Measurements from ENCODE around the gene SYNGR4. TPM values are rescaled to one million over a fixed set of nuclear protein-coding genes. Genes with fewer than 3 reads are reported as not detected.

SYNGR4 gene
- polyA plus RNA-seq, 3 donors = 0.40 to 0.67 (median 0.46) TPM

GRCh38 chr19:48395170-48395455 lies 30.9 kb downstream of the SYNGR4 start:
- no peak for DNase-seq (ENCODE audit: low read depth in 3 of 3, low spot score in 2 of 3)

- no peak for DNase-seq (ENCODE audit: low read depth in 3 of 3, low spot score in 2 of 3)
These were observed 31.3 kb downstream of the SYNGR4 start for GRCh38 chr19:48395499-48395898.

DNA sequence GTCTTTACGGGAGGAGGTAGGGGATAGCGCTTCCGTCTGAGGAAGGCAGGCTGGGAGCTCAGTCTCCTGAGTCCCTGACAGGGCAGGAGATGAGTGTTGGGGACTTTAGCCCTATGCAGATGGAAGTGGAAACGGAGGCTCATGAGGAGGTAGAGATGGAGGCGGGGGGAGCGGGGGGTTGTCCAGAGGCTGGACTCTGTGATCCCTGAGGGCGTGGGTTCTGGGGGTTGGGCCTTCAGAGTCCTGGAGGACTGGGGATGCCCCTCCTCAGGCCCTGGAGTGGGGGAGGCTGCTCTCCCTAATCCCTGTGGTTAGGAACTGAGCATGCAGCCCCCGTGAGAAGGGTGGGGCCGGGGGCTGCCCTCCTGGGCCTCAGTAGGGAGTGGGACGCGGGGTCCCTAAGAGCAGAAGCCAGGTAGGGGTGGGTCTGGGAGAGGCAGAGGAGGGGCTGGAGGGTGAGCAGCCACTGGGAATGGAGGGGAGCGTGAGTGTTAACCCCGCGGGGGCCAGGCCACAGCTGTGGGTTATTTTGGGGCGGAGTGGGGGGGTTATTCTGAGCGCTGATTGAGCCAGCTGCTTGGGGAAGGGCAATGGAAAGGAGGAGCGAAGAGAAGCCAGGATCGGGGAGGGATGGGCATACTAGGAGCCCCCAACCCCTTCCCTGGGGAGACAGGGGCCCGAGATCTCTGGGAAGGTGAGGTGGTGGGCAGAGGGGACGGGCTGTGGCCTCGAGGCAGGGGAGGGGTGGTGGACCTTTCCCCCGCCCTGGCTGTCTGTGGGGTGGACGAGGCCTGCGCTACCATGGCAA lies 32.1 kb downstream of the SYNGR4 start:
- no peak for DNase-seq (ENCODE audit: low read depth in 3 of 3, low spot score in 2 of 3)

GRCh38 chr19:48396824-48397176 lies 32.6 kb downstream of the SYNGR4 start:
- no peak for DNase-seq (ENCODE audit: low read depth in 3 of 3, low spot score in 2 of 3)

DNA sequence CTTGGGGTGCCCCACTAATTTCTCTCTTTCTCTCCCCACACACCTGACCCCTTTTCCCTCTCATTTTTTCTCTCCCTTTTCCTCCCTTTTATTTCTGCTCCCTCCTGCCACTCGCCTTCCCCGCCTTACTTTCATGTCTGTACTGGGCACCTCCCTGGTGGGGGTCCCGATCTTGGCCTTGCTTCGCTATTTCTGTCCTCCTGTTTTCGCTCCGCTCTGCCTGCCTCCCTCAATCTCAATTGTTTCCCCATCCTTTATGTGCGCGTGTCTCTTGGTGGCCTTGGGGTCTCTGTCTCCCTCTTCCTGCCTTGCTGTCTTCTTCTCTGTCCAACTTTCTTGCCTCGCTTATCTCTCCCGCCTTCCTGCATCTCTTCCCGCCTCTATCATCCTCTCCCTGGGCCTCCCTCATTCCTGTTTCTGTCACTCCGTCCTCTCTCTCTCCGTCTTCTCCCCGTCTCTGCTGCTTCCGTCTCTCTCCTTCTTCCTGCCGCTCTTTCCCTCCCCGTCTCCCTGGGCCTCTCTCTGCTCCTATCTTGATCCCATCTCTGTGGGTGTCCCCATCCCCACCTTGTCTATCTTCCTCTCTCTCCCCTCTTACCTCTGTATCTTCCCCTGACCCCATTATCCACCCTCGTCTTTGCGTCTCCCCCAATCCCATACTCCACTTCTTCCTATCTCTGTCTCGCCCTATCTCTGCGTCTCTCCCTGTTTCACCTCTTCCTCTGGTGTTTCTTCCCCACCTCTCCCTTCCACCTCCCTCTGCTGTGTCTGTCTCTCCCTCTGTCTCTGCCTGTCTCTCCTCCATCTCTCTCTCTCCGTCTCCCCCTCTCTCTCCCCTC lies 33.3 kb downstream of the SYNGR4 start:
- no peak for DNase-seq (ENCODE audit: low read depth in 3 of 3, low spot score in 2 of 3)

- no peak for DNase-seq (ENCODE audit: low read depth in 3 of 3, low spot score in 2 of 3)
These were observed 33.9 kb downstream of the SYNGR4 start for GRCh38 chr19:48398102-48398374.

DNA sequence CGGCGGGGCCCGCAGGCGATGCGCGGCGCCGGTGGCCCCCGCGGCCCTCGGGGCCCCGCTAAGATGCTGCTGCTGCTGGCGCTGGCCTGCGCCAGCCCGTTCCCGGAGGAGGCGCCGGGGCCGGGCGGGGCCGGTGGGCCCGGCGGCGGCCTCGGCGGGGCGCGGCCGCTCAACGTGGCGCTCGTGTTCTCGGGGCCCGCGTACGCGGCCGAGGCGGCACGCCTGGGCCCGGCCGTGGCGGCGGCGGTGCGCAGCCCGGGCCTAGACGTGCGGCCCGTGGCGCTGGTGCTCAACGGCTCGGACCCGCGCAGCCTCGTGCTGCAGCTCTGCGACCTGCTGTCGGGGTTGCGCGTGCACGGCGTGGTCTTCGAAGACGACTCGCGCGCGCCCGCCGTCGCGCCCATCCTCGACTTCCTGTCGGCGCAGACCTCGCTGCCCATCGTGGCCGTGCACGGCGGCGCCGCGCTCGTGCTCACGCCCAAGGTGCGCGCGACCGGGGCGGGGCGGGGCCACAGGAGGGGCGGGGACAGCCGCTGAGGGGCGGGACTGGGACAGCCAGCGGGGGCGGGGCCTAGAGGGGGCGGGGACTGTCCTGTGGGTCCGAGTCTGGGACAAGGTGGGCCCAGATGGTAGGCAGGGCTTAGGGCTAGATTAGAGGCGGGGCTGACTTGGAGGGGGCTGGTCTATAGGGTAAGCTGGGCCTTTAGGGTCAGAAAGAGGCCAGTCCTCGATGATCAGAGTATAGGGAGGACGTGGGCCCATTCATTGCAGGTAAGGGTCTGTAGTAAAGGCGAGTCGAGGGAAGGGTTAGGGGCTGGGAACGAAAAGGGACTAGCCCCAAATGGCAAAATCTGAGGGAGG lies 34.4 kb downstream of the SYNGR4 start:
- no peak for DNase-seq (ENCODE audit: low read depth in 3 of 3, low spot score in 2 of 3)

DNA sequence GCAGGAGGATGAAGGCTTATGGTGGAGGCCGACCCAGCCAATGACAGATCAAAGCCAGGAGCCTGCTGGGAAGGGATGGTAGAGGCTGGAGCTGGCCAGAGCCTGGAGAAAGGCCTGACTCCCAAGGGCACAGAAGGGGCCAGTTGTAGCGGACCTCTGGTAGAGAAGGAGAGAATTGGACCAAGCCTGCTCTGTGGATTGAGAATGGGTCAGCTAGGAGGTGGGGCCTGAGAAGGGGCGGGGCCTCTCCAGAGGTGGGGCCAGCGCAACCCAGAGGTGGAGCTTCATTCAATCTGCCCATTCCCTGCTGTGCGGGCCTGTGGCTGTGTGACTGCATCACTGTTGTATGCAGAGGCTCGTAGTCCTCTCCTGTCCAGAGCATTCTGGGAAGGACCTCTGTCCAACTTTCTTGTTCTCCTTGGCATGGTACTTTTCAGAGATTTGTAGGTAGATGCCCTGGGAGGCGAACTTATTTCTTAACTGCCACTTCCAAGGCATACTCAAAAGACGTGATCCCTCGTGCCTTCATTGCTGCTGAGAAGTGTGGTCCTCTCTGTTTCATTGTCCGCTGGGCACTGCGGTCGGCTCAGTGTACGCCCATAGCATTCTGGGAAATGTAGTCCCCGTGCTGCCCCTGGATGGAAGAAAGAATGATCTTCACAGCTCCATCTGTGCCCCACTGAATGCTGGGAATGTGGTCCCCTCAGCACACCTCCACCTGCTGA lies 36.0 kb downstream of the SYNGR4 start:
- DNase-seq (ENCODE audit: low read depth in 3 of 3, low spot score in 2 of 3) = no peak

DNA sequence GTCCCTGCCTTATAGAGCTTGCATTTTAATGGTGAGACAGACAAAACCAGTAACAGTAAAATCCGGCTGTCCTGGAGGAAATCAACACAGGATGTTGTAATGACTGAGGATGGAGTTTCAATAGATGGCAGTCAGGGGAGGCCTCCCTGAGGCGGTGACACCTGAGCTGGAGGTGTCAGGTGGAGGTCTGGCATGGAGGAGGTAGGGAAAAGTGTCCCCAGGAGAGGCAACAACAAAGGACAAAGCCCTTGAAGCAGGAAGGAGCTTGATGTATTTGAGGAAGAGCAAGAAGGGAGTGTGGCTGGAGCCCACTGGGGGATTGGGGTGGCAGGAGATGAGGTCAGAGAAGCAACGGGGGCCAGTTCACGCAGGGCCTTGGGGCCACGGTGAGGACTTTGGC lies 37.1 kb downstream of the SYNGR4 start:
- DNase-seq (ENCODE audit: low read depth in 3 of 3, low spot score in 2 of 3) = no peak

GRCh38 chr19:48403606-48404005 lies 39.4 kb downstream of the SYNGR4 start:
- DNase-seq (ENCODE audit: low read depth in 3 of 3, low spot score in 2 of 3) = no peak

DNA sequence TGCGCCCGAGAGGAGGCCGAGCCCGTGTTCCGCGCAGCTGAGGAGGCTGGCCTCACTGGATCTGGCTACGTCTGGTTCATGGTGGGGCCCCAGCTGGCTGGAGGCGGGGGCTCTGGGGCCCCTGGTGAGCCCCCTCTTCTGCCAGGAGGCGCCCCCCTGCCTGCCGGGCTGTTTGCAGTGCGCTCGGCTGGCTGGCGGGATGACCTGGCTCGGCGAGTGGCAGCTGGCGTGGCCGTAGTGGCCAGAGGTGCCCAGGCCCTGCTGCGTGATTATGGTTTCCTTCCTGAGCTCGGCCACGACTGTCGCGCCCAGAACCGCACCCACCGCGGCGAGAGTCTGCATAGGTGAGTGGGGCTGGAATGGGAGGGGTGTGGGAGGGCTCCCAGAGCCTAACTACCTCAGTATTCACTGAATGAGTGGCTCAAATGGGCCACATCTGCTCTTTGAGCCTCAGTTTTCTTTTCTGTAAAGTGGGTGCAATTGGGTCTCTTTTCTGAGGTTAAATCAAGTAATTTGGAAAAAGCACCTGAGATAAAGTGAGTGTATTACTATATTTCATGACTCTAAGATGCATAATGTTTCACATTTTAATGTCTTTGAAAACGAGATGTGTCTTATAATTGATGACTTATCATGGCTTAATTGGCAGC lies 41.0 kb downstream of the SYNGR4 start:
- no peak for DNase-seq (ENCODE audit: low read depth in 3 of 3, low spot score in 2 of 3)

GRCh38 chr19:48405850-48406249 lies 41.7 kb downstream of the SYNGR4 start:
- no peak for DNase-seq (ENCODE audit: low read depth in 3 of 3, low spot score in 2 of 3)

GRCh38 chr19:48413879-48414587 lies 49.9 kb downstream of the SYNGR4 start:
- DNase-seq (ENCODE audit: low read depth in 3 of 3, low spot score in 2 of 3) = no peak

DNA sequence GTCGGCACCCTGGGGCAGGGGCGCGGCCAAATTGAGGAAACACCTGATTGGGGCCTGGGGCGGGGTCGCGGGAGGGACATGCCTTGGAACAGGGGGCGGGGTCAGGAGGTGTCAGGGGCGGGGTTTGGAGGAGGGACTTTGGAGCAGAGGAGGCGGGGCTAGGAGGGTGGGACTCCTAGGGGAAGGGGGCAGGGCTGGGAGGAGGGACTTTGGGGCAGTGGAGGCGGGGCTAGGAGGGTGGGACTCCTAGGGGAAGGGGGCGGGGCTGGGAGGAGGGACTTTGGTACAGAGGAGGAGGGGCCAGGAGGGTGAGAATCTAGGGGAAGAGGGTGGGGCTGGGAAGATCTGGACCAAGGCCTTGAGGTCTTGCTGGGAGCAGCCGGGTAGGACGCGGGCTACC lies 51.2 kb downstream of the SYNGR4 start:
- no peak for DNase-seq (ENCODE audit: low read depth in 3 of 3, low spot score in 2 of 3)

- no peak for DNase-seq (ENCODE audit: low read depth in 3 of 3, low spot score in 2 of 3)
These were observed 51.6 kb downstream of the SYNGR4 start for GRCh38 chr19:48415806-48416221.

- no peak for DNase-seq (ENCODE audit: low read depth in 3 of 3, low spot score in 2 of 3)
These were observed 53.3 kb downstream of the SYNGR4 start for GRCh38 chr19:48417421-48417820.

- no peak for DNase-seq (ENCODE audit: low read depth in 3 of 3, low spot score in 2 of 3)
These were observed 54.3 kb downstream of the SYNGR4 start for GRCh38 chr19:48418317-48419064.

- no peak for DNase-seq (ENCODE audit: low read depth in 3 of 3, low spot score in 2 of 3)
These were observed 55.2 kb downstream of the SYNGR4 start for GRCh38 chr19:48419158-48419920.

Data from right renal cortex interstitium (tissue), 3 donors.